Memory B cell (primary cell): ENCODE data around the gene NDUFC1.
"Not testable (repeated sequence)": the region's sequence is repeated elsewhere in the genome, so short reads cannot be mapped to it uniquely, and the experiment has no call there.

ENCODE experiments used
- ATAC-seq: fragments of 150-1000 bp; cut with Tn5 transposase; 2 replicates; pipeline ENCODE4 v1.10.0; 2021; ENCODE audit warnings: low read depth, mild to moderate bottlenecking, moderate library complexity
- DNase-seq, 2 donors: peaks; one replicate each; pipeline ENCODE4 v3.0.0; 2022; ENCODE audit warnings: low spot score in 2 of 2
- H3K27ac Mint-ChIP-seq: one replicate; pipeline ENCODE4 v1.8.0; 2022; ENCODE audit warnings: mild to moderate bottlenecking, moderate library complexity, mixed read lengths
- H3K27me3 Mint-ChIP-seq: one replicate; pipeline ENCODE4 v1.8.0; 2022; ENCODE audit warnings: mixed read lengths
- H3K36me3 Mint-ChIP-seq: one replicate; pipeline ENCODE4 v1.8.0; 2022; ENCODE audit warnings: mild to moderate bottlenecking, mixed read lengths
- H3K4me1 Mint-ChIP-seq: one replicate; pipeline ENCODE4 v1.8.0; 2022; ENCODE audit warnings: mixed read lengths
- H3K4me3 Mint-ChIP-seq: one replicate; pipeline ENCODE4 v1.8.0; 2022; ENCODE audit warnings: mild to moderate bottlenecking, moderate library complexity, mixed read lengths
- H3K9me3 Mint-ChIP-seq: one replicate; pipeline ENCODE4 v1.8.0; 2022; ENCODE audit warnings: mixed read lengths

NDUFC1 gene

DNA sequence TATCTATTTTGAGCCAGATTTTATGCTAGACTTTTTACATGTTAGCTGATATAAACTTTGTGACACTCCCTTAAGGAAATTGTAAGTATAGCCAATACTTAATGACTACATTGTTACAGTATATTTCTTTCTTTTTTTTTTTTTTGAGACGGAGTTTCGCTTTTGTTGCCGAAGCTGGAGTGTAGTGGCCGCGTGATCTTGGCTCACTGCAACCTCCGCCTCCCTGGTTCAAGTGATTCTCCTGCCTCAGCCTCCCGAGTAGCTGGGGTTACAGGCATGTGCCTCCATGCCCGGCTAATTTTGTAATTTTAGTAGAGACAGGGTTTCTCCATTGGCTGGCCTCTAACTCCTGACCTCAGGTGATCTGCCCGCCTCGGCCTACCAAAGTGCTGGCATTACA is 11.1 kb upstream of the NDUFC1 start:
- H3K4me1 Mint-ChIP-seq, result peaks cover 52% of the 10 kb centered on the region
- H3K36me3 Mint-ChIP-seq, DNase-seq, H3K9me3 Mint-ChIP-seq, H3K27me3 Mint-ChIP-seq, ATAC-seq: not testable (repeated sequence)
- H3K4me3 Mint-ChIP-seq, result peak overlapping the region; percentile 56
- H3K27ac Mint-ChIP-seq, result peak overlapping the region; percentile 76

GRCh38 chr4:139312552-139313332 is 10.5 kb upstream of the NDUFC1 start:
- Mint-ChIP-seq H3K27ac (peak overlapping the region; percentile 18), H3K27me3 (no peaks in the 10 kb centered on the region), H3K4me1 (peaks cover 52% of the 10 kb centered on the region), H3K36me3 (peaks cover 2% of the 10 kb centered on the region), H3K4me3 (peak overlapping the region; percentile 18), H3K9me3 (no peaks in the 10 kb centered on the region)
- ATAC-seq (peak; percentile 58), DNase-seq (no peak)

DNA sequence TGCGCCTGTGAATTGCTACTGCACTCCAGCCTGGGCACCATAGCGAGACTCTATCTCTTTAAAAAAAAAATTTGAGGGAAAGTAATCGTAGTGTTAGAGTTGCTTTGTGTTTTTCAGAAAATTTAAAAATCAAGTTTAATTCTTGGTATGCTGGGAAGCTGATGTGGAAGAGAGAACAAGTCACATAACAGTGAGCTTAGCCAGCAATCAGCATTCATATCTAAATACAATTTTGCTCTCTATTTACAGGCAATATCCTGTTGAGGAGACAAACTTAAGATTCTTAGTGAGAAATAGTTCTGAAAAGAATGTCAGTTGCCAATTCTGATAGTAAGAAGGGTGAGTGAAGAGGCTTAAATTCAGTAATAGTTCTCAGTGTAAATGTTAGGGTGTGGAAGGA is 9.6 kb upstream of the NDUFC1 start:
- DNase-seq, result no peak
- Mint-ChIP-seq H3K9me3 (no peaks in the 10 kb centered on the region), H3K4me1 (peaks cover 50% of the 10 kb centered on the region), H3K36me3 (peaks cover 2% of the 10 kb centered on the region), H3K27me3 (no peaks in the 10 kb centered on the region), H3K4me3 (no peak overlapping the region), H3K27ac (peak overlapping the region; percentile 58)
- no peak for ATAC-seq

- Mint-ChIP-seq H3K4me3 (no peak overlapping the region), H3K36me3 (peaks cover 13% of the 10 kb centered on the region), H3K4me1 (peaks cover 31% of the 10 kb centered on the region), H3K27me3 (no peaks in the 10 kb centered on the region), H3K9me3 (peaks cover 2% of the 10 kb centered on the region), H3K27ac (peak overlapping the region; percentile 45)
- DNase-seq (no peak), ATAC-seq (no peak)
Observed at GRCh38 chr4:139304920-139305319, 2.6 kb upstream of the NDUFC1 start.

GRCh38 chr4:139301113-139301820 is 1.0 kb downstream of the NDUFC1 start, which contains the start of gene NAA15:
NAA15 (plus strand) TSS chr4:139301505; CDS start chr4:139301778, 273 bp downstream.
- H3K36me3 Mint-ChIP-seq, result peaks cover 11% of the 10 kb centered on the region
- peak; percentile 87 to 94 for DNase-seq
- no peaks in the 10 kb centered on the region for H3K27me3 Mint-ChIP-seq
- H3K4me3 Mint-ChIP-seq, result peak within 1 kb of the TSS; percentile 98
- H3K4me1 Mint-ChIP-seq, result peaks cover 19% of the 10 kb centered on the region
- peak; percentile 80 for ATAC-seq
- peak within 1 kb of the TSS; percentile 99 for H3K27ac Mint-ChIP-seq
- H3K9me3 Mint-ChIP-seq, result peaks cover 2% of the 10 kb centered on the region

DNA sequence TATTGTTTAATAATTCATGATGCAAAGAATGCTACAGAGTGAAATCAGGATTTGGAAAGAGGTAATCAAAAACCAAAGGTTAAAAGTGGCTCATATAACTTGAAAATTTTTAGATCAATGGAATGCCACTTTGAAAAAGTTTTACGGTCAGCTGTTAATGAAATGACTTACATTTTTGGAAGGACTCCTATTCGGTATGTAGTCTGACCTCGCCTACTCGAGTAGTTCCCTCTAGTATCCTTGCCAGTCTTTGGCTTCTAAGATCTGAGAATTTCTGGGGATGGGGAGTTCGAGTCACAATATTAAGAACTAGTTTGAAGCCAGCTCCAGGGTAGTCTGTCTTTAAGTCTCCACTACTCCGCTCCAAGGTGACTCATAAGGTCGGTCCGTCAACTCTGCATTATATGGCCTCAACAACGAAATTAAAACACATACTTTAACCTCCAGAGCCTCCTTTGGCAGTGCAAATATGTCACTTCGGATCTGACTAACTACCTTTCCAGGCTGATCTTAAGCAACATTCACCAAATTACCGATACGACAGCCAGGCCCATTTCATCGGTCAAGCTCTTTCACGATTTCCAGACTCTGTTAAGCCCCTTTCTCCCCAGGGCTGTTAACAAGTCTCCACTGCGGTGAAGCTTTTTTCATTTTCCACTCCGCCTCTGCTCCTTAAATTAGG is 1.7 kb downstream of the NDUFC1 start:
- H3K9me3 Mint-ChIP-seq, result peaks cover 2% of the 10 kb centered on the region
- peak overlapping the region; percentile 99 for H3K27ac Mint-ChIP-seq
- H3K4me3 Mint-ChIP-seq, result peak overlapping the region; percentile 98
- H3K36me3 Mint-ChIP-seq, result peaks cover 9% of the 10 kb centered on the region
- ATAC-seq, result no peak
- no peak for DNase-seq
- peaks cover 23% of the 10 kb centered on the region for H3K4me1 Mint-ChIP-seq
- H3K27me3 Mint-ChIP-seq, result no peaks in the 10 kb centered on the region

GRCh38 chr4:139299536-139299935 is 2.7 kb downstream of the NDUFC1 start:
- Mint-ChIP-seq H3K27me3 (no peaks in the 10 kb centered on the region), H3K27ac (no peak overlapping the region), H3K4me3 (no peak overlapping the region), H3K9me3 (no peaks in the 10 kb centered on the region), H3K4me1 (peaks cover 20% of the 10 kb centered on the region), H3K36me3 (peaks cover 4% of the 10 kb centered on the region)
- DNase-seq (no peak), ATAC-seq (no peak)

DNA sequence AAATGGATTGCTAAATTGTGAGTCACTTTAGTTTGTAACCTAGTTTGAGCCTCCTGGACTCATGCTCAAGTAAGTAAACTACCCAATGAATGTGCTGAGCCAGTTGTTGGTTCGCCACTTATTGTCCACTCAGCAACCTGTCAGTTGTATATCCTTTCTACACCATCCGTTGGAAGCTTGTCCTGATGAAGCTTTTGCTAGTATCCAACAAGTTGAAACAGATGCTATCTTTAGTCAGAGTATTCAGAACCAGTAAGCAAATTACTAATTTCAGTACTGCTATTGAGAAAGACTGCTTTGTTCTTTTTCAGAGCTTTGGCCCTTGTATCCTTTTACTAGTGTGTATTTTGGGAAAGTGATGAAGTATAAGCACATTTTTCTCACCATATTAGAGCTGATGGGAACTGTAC is 5.3 kb downstream of the NDUFC1 start:
- Mint-ChIP-seq H3K4me3 (no peak overlapping the region), H3K9me3 (no peaks in the 10 kb centered on the region), H3K4me1 (peaks cover 14% of the 10 kb centered on the region), H3K36me3 (peaks cover 4% of the 10 kb centered on the region), H3K27me3 (no peaks in the 10 kb centered on the region), H3K27ac (no peak overlapping the region)
- DNase-seq (no peak), ATAC-seq (no peak)

- DNase-seq (no peak), ATAC-seq (no peak)
- H3K27me3 Mint-ChIP-seq, result no peaks in the 10 kb centered on the region
- H3K9me3 Mint-ChIP-seq, result no peaks in the 10 kb centered on the region
- peak overlapping the region; percentile 98 for H3K27ac Mint-ChIP-seq
- peaks cover 2% of the 10 kb centered on the region for H3K36me3 Mint-ChIP-seq
- H3K4me1 Mint-ChIP-seq, result peaks cover 12% of the 10 kb centered on the region
- peak overlapping the region; percentile 94 for H3K4me3 Mint-ChIP-seq
Observed at GRCh38 chr4:139295942-139296299, 6.4 kb downstream of the NDUFC1 start.

- peak overlapping the region; percentile 98 for H3K27ac Mint-ChIP-seq
- DNase-seq (peak; percentile 98 to 100), ATAC-seq (peak; percentile 95)
- no peaks in the 10 kb centered on the region for H3K9me3 Mint-ChIP-seq
- H3K36me3 Mint-ChIP-seq, result peaks cover 2% of the 10 kb centered on the region
- H3K4me3 Mint-ChIP-seq, result peak overlapping the region; percentile 94
- H3K4me1 Mint-ChIP-seq, result peaks cover 8% of the 10 kb centered on the region
- H3K27me3 Mint-ChIP-seq, result no peaks in the 10 kb centered on the region
Observed at GRCh38 chr4:139295206-139295941, 6.9 kb downstream of the NDUFC1 start.

- Mint-ChIP-seq H3K4me1 (no peaks in the 10 kb centered on the region), H3K4me3 (no peak overlapping the region), H3K9me3 (peaks cover 3% of the 10 kb centered on the region), H3K27ac (no peak overlapping the region), H3K27me3 (no peaks in the 10 kb centered on the region), H3K36me3 (peaks cover 18% of the 10 kb centered on the region)
- ATAC-seq, result no peak
- no peak for DNase-seq
Observed at GRCh38 chr4:139286186-139286698, 16.0 kb downstream of the NDUFC1 start.

- H3K36me3 Mint-ChIP-seq, result peaks cover 10% of the 10 kb centered on the region
- no peak overlapping the region for H3K27ac Mint-ChIP-seq
- no peak overlapping the region for H3K4me3 Mint-ChIP-seq
- peaks cover 11% of the 10 kb centered on the region for H3K4me1 Mint-ChIP-seq
- ATAC-seq (no peak), DNase-seq (no peak)
- H3K27me3 Mint-ChIP-seq, result peaks cover 8% of the 10 kb centered on the region
- peaks cover 3% of the 10 kb centered on the region for H3K9me3 Mint-ChIP-seq
Observed at GRCh38 chr4:139282721-139283075, 19.6 kb downstream of the NDUFC1 start.

GRCh38 chr4:139282065-139282720 is 20.1 kb downstream of the NDUFC1 start:
- Mint-ChIP-seq H3K9me3 (peaks cover 3% of the 10 kb centered on the region), H3K27me3 (peaks cover 8% of the 10 kb centered on the region), H3K4me1 (peaks cover 11% of the 10 kb centered on the region), H3K36me3 (peaks cover 8% of the 10 kb centered on the region), H3K27ac (no peak overlapping the region), H3K4me3 (no peak overlapping the region)
- DNase-seq, result no peak
- no peak for ATAC-seq
